Natural killer cell (primary cell): ENCODE data around the gene TCF7L1. TPM values are rescaled to one million over a fixed set of nuclear protein-coding genes. Genes with fewer than 3 reads are reported as not detected.
A peak's percentile ranks its signal among the peaks of the same experiment; 100 is the strongest.

Experiments
- ATAC-seq, 3 donors: fragments of 150-1000 bp in 2 of 3; fragments of 200-7000 bp in 1 of 3; cut with Tn5 transposase; 1 replicate in 1 of 3; 2 replicates in 2 of 3; pipeline ENCODE4 v1.10.0; 2021; ENCODE audit warnings: mild to moderate bottlenecking in 2 of 3, moderate library complexity in 2 of 3
- DNase-seq, 2 donors: peaks; one replicate each; pipeline versions ENCODE4 v3.0.0 to v3.0.0-alpha.2; 2013 to 2021; ENCODE audit warnings: mixed read lengths in 1 of 2
- H3K27ac ChIP-seq: one replicate; pipeline ENCODE4 v1.5.1; 2013; ENCODE audit warnings: mild to moderate bottlenecking, low read length
- H3K27me3 ChIP-seq: one replicate; pipeline ENCODE4 v1.6.1; 2013; ENCODE audit warnings: low read length; ENCODE audit not compliant: control insufficient read depth, insufficient read depth
- H3K36me3 ChIP-seq: one replicate; pipeline ENCODE4 v1.6.1; 2013; ENCODE audit warnings: low read length; ENCODE audit not compliant: control insufficient read depth, insufficient read depth
- H3K4me1 ChIP-seq: one replicate; pipeline ENCODE4 v1.6.1; 2013; ENCODE audit warnings: low read length; ENCODE audit not compliant: control insufficient read depth, insufficient read depth
- H3K4me3 ChIP-seq: one replicate; pipeline ENCODE4 v1.5.1; 2013; ENCODE audit warnings: low read length
- H3K9me3 ChIP-seq: one replicate; pipeline ENCODE4 v1.6.1; 2013; ENCODE audit warnings: low read length; ENCODE audit not compliant: control insufficient read depth, insufficient read depth
- H3K27ac Mint-ChIP-seq, 2 donors: one replicate each; pipeline ENCODE4 v1.8.0; 2022; ENCODE audit warnings: mild to moderate bottlenecking in 2 of 2, mixed read lengths in 2 of 2, moderate library complexity in 1 of 2
- H3K27me3 Mint-ChIP-seq, 2 donors: one replicate each; pipeline ENCODE4 v1.8.0; 2022; ENCODE audit warnings: low read depth in 2 of 2, mixed read lengths in 2 of 2
- H3K36me3 Mint-ChIP-seq: one replicate; pipeline ENCODE4 v1.8.0; 2022; ENCODE audit warnings: mixed read lengths
- H3K4me1 Mint-ChIP-seq, 2 donors: one replicate each; pipeline ENCODE4 v1.8.0; 2022; ENCODE audit warnings: mixed read lengths in 2 of 2
- H3K4me3 Mint-ChIP-seq: one replicate; pipeline ENCODE4 v1.8.0; 2022; ENCODE audit warnings: mild to moderate bottlenecking, moderate library complexity, mixed read lengths
- H3K9me3 Mint-ChIP-seq, 2 donors: one replicate each; pipeline ENCODE4 v1.8.0; 2022; ENCODE audit warnings: mixed read lengths in 2 of 2
- WGBS: methylation state at CpG from one replicate; pipeline ENCODE4 v1.1.7; 2013; ENCODE audit warnings: missing lambda C conversion rate; ENCODE audit not compliant: insufficient coverage; 5-methylcytosine and 5-hydroxymethylcytosine counted together
- intact Hi-C: fragments of 100-400 bp; cut with micrococcal nuclease; formaldehyde crosslinking; loops from one replicate; pipeline ENCODE4 v1.14.2; 2022
- total RNA-seq, 4 donors: library from RNA; stranded (reverse); fragments of 120-200 nt in 1 of 4; gene quantifications; one replicate each; pipeline versions ENCODE4 v1.2.3 to v1.2.4, GENCODE V29; 2013 to 2022
- TF ChIP-seq, protein P1 (sequence below): fragments of 200-600 bp; IDR thresholded peaks from one replicate; pipeline ENCODE4 v1.8.0; 2022; ENCODE audit warnings: antibody characterized with exemption

Gene TCF7L1
- total RNA-seq, 3 donors from 2014 or later (not counting 1 experiment from before 2014, with no cell fraction given) = not detected

DNA sequence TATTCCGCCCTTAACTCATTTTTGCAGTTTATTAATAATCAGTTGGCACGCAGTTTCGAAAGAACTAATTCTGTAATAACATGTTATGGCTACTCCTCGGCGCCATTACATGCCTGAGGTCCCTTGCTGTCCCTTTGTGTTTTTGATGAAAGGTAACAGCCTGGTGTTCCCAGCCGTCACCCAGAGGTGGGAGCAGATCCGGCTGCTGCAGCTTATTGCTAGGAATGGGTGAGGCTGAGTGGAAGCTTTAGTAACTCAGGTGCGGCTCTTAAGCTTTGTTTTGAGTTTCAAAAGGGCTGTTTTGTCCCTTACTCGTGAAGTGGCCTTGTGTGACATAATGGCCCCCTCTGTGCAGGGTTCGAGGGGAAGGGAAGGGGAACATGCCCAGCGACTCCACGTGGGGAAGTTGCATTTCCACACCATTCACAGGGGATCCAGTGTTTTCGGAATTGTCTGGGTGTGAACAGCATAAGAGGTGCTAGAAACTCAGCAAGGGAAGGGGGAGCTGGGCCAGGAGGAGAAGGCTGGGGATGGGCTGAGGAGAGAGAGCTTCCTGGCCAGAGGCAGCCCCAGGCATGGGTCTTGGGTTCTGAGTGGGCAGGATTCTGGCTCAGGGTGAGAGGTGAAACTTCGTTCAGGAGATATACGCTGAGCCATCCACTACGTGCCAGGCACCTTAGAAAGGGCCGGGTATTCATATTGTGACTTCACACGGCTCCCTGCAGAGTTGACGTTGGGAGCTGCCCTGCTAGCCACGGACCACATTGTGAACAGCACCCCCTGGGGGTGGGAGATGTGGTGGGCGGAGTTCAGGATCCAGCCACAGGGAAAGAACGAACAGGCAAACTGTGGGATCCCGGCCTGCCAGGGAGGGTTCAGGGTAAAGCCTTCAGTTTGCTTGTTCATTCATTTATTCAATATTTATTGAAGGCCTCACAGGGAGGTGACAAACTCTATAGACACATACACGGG lies 110.2 kb downstream of the TCF7L1 start:
- H3K4me1 Mint-ChIP-seq = peaks cover 0 to 4% of the 10 kb centered on the region in 2 donors
- no peaks in the 10 kb centered on the region for H3K36me3 Mint-ChIP-seq
- no peaks in the 10 kb centered on the region for H3K4me1 ChIP-seq
- H3K36me3 ChIP-seq = no peaks in the 10 kb centered on the region
- H3K9me3 Mint-ChIP-seq = no peaks in the 10 kb centered on the region
- no peaks in the 10 kb centered on the region for H3K27me3 ChIP-seq
- H3K4me3 Mint-ChIP-seq = no peak overlapping the region
- ATAC-seq (peak in 1 of 3 donors; percentile 70), DNase-seq (peak in 1 of 2 donors; percentile 31)
- no peaks in the 10 kb centered on the region for H3K9me3 ChIP-seq
- H3K27ac ChIP-seq = no peak overlapping the region
- H3K27ac Mint-ChIP-seq = no peak overlapping the region
- WGBS = 71% methylated on average over 23 of the region's 24 CpGs
- H3K27me3 Mint-ChIP-seq = peaks cover 16 to 21% of the 10 kb centered on the region in 2 donors
- intact Hi-C loops = no loop called here
- TF ChIP-seq, protein P1, sequence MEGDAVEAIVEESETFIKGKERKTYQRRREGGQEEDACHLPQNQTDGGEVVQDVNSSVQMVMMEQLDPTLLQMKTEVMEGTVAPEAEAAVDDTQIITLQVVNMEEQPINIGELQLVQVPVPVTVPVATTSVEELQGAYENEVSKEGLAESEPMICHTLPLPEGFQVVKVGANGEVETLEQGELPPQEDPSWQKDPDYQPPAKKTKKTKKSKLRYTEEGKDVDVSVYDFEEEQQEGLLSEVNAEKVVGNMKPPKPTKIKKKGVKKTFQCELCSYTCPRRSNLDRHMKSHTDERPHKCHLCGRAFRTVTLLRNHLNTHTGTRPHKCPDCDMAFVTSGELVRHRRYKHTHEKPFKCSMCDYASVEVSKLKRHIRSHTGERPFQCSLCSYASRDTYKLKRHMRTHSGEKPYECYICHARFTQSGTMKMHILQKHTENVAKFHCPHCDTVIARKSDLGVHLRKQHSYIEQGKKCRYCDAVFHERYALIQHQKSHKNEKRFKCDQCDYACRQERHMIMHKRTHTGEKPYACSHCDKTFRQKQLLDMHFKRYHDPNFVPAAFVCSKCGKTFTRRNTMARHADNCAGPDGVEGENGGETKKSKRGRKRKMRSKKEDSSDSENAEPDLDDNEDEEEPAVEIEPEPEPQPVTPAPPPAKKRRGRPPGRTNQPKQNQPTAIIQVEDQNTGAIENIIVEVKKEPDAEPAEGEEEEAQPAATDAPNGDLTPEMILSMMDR = peak; percentile 19
- H3K4me3 ChIP-seq = no peak overlapping the region

DNA sequence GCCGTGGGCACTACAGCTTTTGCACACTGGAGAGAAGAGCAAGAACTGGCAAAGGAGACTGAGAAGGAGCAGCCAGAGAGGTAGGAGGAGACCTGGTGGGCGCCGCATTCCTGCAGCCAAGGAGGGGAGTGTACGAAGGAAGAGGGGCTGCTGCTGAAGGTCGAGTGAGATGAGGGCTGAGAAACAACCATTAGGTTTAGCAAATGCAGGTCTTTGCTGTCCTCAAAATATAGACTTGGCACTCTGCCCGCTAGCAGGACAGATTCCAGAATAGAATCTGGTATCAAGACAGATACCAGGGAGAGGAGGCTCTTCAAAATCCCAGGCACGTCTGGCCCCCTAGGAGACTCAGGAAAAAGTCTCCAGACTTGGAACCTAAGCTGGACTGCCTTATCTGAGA lies 111.6 kb downstream of the TCF7L1 start:
- TF ChIP-seq, protein P1 = no peak
- no peaks in the 10 kb centered on the region for H3K4me1 ChIP-seq
- H3K27me3 Mint-ChIP-seq = peaks cover 14 to 18% of the 10 kb centered on the region in 2 donors
- DNase-seq = no peak
- no peak overlapping the region for H3K27ac Mint-ChIP-seq
- no peaks in the 10 kb centered on the region for H3K27me3 ChIP-seq
- intact Hi-C loops = no loop called here
- peaks cover 0 to 4% of the 10 kb centered on the region in 2 donors for H3K4me1 Mint-ChIP-seq
- H3K9me3 ChIP-seq = no peaks in the 10 kb centered on the region
- no peak for ATAC-seq
- no peak overlapping the region for H3K27ac ChIP-seq
- no peaks in the 10 kb centered on the region for H3K36me3 ChIP-seq
- no peak overlapping the region for H3K4me3 Mint-ChIP-seq
- no peak overlapping the region for H3K4me3 ChIP-seq
- H3K9me3 Mint-ChIP-seq = no peaks in the 10 kb centered on the region
- H3K36me3 Mint-ChIP-seq = no peaks in the 10 kb centered on the region
- 86% methylated on average over 7 of the region's 7 CpGs for WGBS

DNA sequence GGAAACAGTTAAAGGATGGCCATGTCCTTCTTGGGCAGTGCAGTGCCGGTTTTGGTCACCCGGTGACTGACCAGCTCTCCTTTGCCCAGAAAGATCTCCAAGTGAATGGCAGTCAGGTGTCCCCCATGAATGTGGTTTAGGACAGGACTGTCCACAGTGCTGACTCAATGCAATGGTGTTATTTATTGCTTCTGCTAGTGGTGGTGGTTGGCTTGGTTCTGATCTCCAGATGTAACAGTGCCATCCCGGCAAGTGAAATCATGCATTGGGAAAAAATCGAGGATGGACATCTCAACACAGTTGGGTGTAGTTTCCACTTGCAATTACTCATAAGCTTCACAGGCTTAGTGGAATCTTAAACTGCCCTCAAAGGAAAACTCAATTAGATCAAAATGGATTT lies 112.7 kb downstream of the TCF7L1 start:
- Mint-ChIP-seq H3K27me3 (peaks cover 14 to 18% of the 10 kb centered on the region in 2 donors), H3K9me3 (no peaks in the 10 kb centered on the region), H3K4me1 (peaks cover 0 to 4% of the 10 kb centered on the region in 2 donors), H3K4me3 (no peak overlapping the region), H3K36me3 (no peaks in the 10 kb centered on the region), H3K27ac (no peak overlapping the region)
- DNase-seq = no peak
- no peak for ATAC-seq
- H3K4me1 ChIP-seq = no peaks in the 10 kb centered on the region
- no peaks in the 10 kb centered on the region for H3K36me3 ChIP-seq
- TF ChIP-seq, protein P1 = no peak
- H3K4me3 ChIP-seq = no peak overlapping the region
- 94% methylated on average over 4 of the region's 4 CpGs for WGBS
- no peak overlapping the region for H3K27ac ChIP-seq
- intact Hi-C loops = no loop called here
- H3K27me3 ChIP-seq = no peaks in the 10 kb centered on the region
- no peaks in the 10 kb centered on the region for H3K9me3 ChIP-seq
